SK-MEL-5 (cell line): ENCODE results near the gene DENND1B. TPM values are rescaled to one million over a fixed set of nuclear protein-coding genes. Genes with fewer than 3 reads are reported as not detected.

Experiments
- DNase-seq: peaks from one replicate; pipeline ENCODE4 v3.0.0-alpha.2; 2016; ENCODE audit warnings: low read depth, low spot score
- in situ Hi-C: cut with HindIII; loops from 2 replicates; pipeline ENCODE4 v1.10.0; 2016; ENCODE audit warnings: low sequenced_read_pairs, high pct_unique_total_duplicates, low pct_unique_long_range_greater_than_20kb
- total RNA-seq: library from RNA; depleted of rRNA; stranded (reverse); fragments of >200 nt; shearing (Covaris generic); gene quantifications from 2 replicates; pipeline ENCODE4 v1.2.3, GENCODE V29; 2014

DENND1B gene
- total RNA-seq, 1 experiment from 2014 or later, result 4.8 TPM

GRCh38 chr1:197675583-197676208, 99.6 kb downstream of the DENND1B start:
- in situ Hi-C loops, result no loop called here
- peak; percentile 42 for DNase-seq

- in situ Hi-C loops, result no loop called here
- no peak for DNase-seq
Measured at GRCh38 chr1:197674286-197674685, 101.0 kb downstream of the DENND1B start.

- in situ Hi-C loops, result no loop called here
- DNase-seq, result no peak
Measured at GRCh38 chr1:197673292-197673691, 102.0 kb downstream of the DENND1B start.

- DNase-seq, result no peak
- in situ Hi-C loops, result no loop called here
Measured at GRCh38 chr1:197672347-197672746, 102.9 kb downstream of the DENND1B start.

GRCh38 chr1:197671920-197672319, 103.4 kb downstream of the DENND1B start:
- DNase-seq, result no peak

GRCh38 chr1:197671140-197671539, 104.1 kb downstream of the DENND1B start:
- in situ Hi-C loops, result no loop called here
- no peak for DNase-seq

More at GRCh38 chr1:197671920-197672319, 103.4 kb downstream of the DENND1B start:
- in situ Hi-C loops, result no loop called here

- in situ Hi-C loops, result no loop called here
- no peak for DNase-seq
Measured at GRCh38 chr1:197666769-197667285, 108.5 kb downstream of the DENND1B start.

GRCh38 chr1:197664391-197664790, 110.9 kb downstream of the DENND1B start:
- no peak for DNase-seq
- in situ Hi-C loops, result no loop called here

GRCh38 chr1:197663162-197663953, 111.9 kb downstream of the DENND1B start:
- in situ Hi-C loops, result no loop called here
- peak; percentile 36 for DNase-seq

- DNase-seq, result no peak
- in situ Hi-C loops, result no loop called here
Measured at GRCh38 chr1:197660389-197660788, 114.9 kb downstream of the DENND1B start.

- no peak for DNase-seq
- in situ Hi-C loops, result no loop called here
Measured at GRCh38 chr1:197659171-197659570, 116.1 kb downstream of the DENND1B start.

GRCh38 chr1:197649188-197649587, 126.1 kb downstream of the DENND1B start:
- DNase-seq, result no peak
- in situ Hi-C loops, result no loop called here

GRCh38 chr1:197638316-197638715, 137.0 kb downstream of the DENND1B start:
- in situ Hi-C loops, result no loop called here
- no peak for DNase-seq

- in situ Hi-C loops, result no loop called here
- DNase-seq, result no peak
Measured at GRCh38 chr1:197637406-197637805, 137.9 kb downstream of the DENND1B start.

- in situ Hi-C loops, result no loop called here
- DNase-seq, result no peak
Measured at GRCh38 chr1:197633447-197634078, 141.7 kb downstream of the DENND1B start.

GRCh38 chr1:197632651-197633050, 142.6 kb downstream of the DENND1B start:
- in situ Hi-C loops, result no loop called here

GRCh38 chr1:197632005-197632404, 143.3 kb downstream of the DENND1B start:
- DNase-seq, result no peak

More at GRCh38 chr1:197632651-197633050, 142.6 kb downstream of the DENND1B start:
- no peak for DNase-seq

GRCh38 chr1:197622371-197622770, 152.9 kb downstream of the DENND1B start:
- in situ Hi-C loops, result no loop called here
- no peak for DNase-seq

More at GRCh38 chr1:197632005-197632404, 143.3 kb downstream of the DENND1B start:
- in situ Hi-C loops, result no loop called here
